Measurements from ENCODE around the gene LACTBL1. TPM values are rescaled to one million over a fixed set of nuclear protein-coding genes. Genes with fewer than 3 reads are reported as not detected.

LACTBL1 gene
- total and polyA plus RNA-seq, 2 experiments from 2014 or later: not detected

DNA sequence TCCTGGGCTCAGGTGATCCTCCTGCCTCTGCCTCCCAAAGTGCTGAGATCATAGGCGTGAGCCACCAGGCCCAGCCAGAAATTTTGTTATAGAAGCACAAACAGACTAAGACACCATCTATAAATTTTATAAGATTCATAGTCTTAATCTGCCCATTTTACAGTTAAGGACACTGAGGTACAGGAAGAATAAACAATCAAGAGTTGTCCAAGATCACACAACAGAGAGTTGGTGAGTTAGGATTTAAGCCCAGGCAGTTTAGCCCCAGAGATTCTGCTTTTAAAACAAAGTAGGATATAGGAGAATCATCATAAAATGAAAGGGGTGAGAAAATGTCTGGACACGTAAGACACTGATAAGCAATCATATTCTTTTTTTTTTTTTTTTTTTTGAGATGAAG is 36.2 kb upstream of the LACTBL1 start:
- H2AFZ ChIP-seq: no peak overlapping the region
- no peaks in the 10 kb centered on the region for H3F3A ChIP-seq (replicated peaks; ENCODE audit: low read depth)
- no peaks in the 10 kb centered on the region for H3K4me1 ChIP-seq (ENCODE audit: insufficient read depth)
- no peak overlapping the region for H3K27ac Mint-ChIP-seq
- no peaks in the 10 kb centered on the region for H3K9me2 ChIP-seq (ENCODE audit: insufficient read depth)
- no peak overlapping the region for H3K4me3 ChIP-seq
- H4K20me1 ChIP-seq (replicated peaks; ENCODE audit: insufficient read depth): no peaks in the 10 kb centered on the region; the same call in 1 of the 2 replicates
- peaks cover 5% of the 10 kb centered on the region; the same call in 2 of the 3 replicates for H3K4me1 Mint-ChIP-seq
- no peak overlapping the region for H3K4me2 ChIP-seq
- DNase-seq (ENCODE audit: low spot score): no peak
- H3K27ac ChIP-seq (ENCODE audit: low read depth): no peak overlapping the region
- no peak for TF ChIP-seq JUNB (IDR thresholded peaks at IDR 0.05; ENCODE audit: unreplicated experiment)
- TF ChIP-seq ZNF331 (CRISPR knock-in tag; IDR thresholded peaks at IDR 0.05; ENCODE audit: low read depth): no peak
- no peak for TF ChIP-seq CREB1 (CRISPR knock-in tag; IDR thresholded peaks at IDR 0.05; ENCODE audit: low read depth)
- TF ChIP-seq STAT1 (IDR thresholded peaks at IDR 0.05; ENCODE audit: unreplicated experiment): no peak
- TF ChIP-seq, protein P1, sequence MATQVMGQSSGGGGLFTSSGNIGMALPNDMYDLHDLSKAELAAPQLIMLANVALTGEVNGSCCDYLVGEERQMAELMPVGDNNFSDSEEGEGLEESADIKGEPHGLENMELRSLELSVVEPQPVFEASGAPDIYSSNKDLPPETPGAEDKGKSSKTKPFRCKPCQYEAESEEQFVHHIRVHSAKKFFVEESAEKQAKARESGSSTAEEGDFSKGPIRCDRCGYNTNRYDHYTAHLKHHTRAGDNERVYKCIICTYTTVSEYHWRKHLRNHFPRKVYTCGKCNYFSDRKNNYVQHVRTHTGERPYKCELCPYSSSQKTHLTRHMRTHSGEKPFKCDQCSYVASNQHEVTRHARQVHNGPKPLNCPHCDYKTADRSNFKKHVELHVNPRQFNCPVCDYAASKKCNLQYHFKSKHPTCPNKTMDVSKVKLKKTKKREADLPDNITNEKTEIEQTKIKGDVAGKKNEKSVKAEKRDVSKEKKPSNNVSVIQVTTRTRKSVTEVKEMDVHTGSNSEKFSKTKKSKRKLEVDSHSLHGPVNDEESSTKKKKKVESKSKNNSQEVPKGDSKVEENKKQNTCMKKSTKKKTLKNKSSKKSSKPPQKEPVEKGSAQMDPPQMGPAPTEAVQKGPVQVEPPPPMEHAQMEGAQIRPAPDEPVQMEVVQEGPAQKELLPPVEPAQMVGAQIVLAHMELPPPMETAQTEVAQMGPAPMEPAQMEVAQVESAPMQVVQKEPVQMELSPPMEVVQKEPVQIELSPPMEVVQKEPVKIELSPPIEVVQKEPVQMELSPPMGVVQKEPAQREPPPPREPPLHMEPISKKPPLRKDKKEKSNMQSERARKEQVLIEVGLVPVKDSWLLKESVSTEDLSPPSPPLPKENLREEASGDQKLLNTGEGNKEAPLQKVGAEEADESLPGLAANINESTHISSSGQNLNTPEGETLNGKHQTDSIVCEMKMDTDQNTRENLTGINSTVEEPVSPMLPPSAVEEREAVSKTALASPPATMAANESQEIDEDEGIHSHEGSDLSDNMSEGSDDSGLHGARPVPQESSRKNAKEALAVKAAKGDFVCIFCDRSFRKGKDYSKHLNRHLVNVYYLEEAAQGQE (IDR thresholded peaks at IDR 0.05; ENCODE audit: unreplicated experiment): no peak
- TF ChIP-seq, protein P2, sequence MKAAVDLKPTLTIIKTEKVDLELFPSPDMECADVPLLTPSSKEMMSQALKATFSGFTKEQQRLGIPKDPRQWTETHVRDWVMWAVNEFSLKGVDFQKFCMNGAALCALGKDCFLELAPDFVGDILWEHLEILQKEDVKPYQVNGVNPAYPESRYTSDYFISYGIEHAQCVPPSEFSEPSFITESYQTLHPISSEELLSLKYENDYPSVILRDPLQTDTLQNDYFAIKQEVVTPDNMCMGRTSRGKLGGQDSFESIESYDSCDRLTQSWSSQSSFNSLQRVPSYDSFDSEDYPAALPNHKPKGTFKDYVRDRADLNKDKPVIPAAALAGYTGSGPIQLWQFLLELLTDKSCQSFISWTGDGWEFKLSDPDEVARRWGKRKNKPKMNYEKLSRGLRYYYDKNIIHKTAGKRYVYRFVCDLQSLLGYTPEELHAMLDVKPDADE (IDR thresholded peaks at IDR 0.05): no peak
- TF ChIP-seq POLR2AphosphoS5 (IDR thresholded peaks at IDR 0.05; ENCODE audit: low read depth): no peak
- no peak for TF ChIP-seq NANOG (IDR thresholded peaks at IDR 0.05; ENCODE audit: borderline replicate concordance)
- TF ChIP-seq, protein P3, sequence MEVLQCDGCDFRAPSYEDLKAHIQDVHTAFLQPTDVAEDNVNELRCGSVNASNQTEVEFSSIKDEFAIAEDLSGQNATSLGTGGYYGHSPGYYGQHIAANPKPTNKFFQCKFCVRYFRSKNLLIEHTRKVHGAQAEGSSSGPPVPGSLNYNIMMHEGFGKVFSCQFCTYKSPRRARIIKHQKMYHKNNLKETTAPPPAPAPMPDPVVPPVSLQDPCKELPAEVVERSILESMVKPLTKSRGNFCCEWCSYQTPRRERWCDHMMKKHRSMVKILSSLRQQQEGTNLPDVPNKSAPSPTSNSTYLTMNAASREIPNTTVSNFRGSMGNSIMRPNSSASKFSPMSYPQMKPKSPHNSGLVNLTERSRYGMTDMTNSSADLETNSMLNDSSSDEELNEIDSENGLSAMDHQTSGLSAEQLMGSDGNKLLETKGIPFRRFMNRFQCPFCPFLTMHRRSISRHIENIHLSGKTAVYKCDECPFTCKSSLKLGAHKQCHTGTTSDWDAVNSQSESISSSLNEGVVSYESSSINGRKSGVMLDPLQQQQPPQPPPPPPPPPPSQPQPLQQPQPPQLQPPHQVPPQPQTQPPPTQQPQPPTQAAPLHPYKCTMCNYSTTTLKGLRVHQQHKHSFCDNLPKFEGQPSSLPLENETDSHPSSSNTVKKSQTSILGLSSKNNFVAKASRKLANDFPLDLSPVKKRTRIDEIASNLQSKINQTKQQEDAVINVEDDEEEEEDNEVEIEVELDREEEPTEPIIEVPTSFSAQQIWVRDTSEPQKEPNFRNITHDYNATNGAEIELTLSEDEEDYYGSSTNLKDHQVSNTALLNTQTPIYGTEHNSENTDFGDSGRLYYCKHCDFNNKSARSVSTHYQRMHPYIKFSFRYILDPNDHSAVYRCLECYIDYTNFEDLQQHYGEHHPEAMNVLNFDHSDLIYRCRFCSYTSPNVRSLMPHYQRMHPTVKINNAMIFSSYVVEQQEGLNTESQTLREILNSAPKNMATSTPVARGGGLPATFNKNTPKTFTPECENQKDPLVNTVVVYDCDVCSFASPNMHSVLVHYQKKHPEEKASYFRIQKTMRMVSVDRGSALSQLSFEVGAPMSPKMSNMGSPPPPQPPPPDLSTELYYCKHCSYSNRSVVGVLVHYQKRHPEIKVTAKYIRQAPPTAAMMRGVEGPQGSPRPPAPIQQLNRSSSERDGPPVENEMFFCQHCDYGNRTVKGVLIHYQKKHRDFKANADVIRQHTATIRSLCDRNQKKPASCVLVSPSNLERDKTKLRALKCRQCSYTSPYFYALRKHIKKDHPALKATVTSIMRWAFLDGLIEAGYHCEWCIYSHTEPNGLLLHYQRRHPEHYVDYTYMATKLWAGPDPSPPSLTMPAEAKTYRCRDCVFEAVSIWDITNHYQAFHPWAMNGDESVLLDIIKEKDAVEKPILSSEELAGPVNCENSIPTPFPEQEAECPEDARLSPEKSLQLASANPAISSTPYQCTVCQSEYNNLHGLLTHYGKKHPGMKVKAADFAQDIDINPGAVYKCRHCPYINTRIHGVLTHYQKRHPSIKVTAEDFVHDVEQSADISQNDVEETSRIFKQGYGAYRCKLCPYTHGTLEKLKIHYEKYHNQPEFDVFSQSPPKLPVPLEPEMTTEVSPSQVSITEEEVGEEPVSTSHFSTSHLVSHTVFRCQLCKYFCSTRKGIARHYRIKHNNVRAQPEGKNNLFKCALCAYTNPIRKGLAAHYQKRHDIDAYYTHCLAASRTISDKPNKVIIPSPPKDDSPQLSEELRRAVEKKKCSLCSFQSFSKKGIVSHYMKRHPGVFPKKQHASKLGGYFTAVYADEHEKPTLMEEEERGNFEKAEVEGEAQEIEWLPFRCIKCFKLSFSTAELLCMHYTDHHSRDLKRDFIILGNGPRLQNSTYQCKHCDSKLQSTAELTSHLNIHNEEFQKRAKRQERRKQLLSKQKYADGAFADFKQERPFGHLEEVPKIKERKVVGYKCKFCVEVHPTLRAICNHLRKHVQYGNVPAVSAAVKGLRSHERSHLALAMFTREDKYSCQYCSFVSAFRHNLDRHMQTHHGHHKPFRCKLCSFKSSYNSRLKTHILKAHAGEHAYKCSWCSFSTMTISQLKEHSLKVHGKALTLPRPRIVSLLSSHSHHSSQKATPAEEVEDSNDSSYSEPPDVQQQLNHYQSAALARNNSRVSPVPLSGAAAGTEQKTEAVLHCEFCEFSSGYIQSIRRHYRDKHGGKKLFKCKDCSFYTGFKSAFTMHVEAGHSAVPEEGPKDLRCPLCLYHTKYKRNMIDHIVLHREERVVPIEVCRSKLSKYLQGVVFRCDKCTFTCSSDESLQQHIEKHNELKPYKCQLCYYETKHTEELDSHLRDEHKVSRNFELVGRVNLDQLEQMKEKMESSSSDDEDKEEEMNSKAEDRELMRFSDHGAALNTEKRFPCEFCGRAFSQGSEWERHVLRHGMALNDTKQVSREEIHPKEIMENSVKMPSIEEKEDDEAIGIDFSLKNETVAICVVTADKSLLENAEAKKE (CRISPR knock-in tag; IDR thresholded peaks at IDR 0.05): no peak
- TF ChIP-seq EZH2phosphoT487 (IDR thresholded peaks at IDR 0.05; ENCODE audit: unreplicated experiment): no peak
- TF ChIP-seq EZH2 (IDR thresholded peaks at IDR 0.05; ENCODE audit: low read depth, unreplicated experiment): no peak
- TF ChIP-seq, protein P4, sequence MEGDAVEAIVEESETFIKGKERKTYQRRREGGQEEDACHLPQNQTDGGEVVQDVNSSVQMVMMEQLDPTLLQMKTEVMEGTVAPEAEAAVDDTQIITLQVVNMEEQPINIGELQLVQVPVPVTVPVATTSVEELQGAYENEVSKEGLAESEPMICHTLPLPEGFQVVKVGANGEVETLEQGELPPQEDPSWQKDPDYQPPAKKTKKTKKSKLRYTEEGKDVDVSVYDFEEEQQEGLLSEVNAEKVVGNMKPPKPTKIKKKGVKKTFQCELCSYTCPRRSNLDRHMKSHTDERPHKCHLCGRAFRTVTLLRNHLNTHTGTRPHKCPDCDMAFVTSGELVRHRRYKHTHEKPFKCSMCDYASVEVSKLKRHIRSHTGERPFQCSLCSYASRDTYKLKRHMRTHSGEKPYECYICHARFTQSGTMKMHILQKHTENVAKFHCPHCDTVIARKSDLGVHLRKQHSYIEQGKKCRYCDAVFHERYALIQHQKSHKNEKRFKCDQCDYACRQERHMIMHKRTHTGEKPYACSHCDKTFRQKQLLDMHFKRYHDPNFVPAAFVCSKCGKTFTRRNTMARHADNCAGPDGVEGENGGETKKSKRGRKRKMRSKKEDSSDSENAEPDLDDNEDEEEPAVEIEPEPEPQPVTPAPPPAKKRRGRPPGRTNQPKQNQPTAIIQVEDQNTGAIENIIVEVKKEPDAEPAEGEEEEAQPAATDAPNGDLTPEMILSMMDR (conservative IDR thresholded peaks at IDR 0.05; ENCODE audit: low read depth in 2 of 2): no peak
- TF ChIP-seq ZNF114 (CRISPR knock-in tag; IDR thresholded peaks at IDR 0.05): no peak
- H3K36me3 Mint-ChIP-seq (ENCODE audit: low read depth): no peaks in the 10 kb centered on the region
- H3K36me3 ChIP-seq (ENCODE audit: insufficient read depth): no peaks in the 10 kb centered on the region
- no peak overlapping the region for H3K4me3 Mint-ChIP-seq
- no peaks in the 10 kb centered on the region for H3K79me2 ChIP-seq (replicated peaks; ENCODE audit: insufficient read depth)
- ATAC-seq: no peak
- no peaks in the 10 kb centered on the region; the same call in 2 of the 3 replicates for H3K9me3 Mint-ChIP-seq
- no peaks in the 10 kb centered on the region for H3K27me3 Mint-ChIP-seq (ENCODE audit: insufficient read depth, low read depth, poor library complexity)
- H3K27me3 ChIP-seq (ENCODE audit: insufficient read depth): no peaks in the 10 kb centered on the region
